K562 (cell line): ENCODE results near the gene COX20. TPM values are rescaled to one million over a fixed set of nuclear protein-coding genes. Genes with fewer than 3 reads are reported as not detected.
A peak's percentile ranks its signal among the peaks of the same experiment; 100 is the strongest.

ENCODE experiments used
- ATAC-seq: fragments of 200-7000 bp; cut with Tn5 transposase; 3 replicates; pipeline ENCODE4 v1.9.1; 2020; ENCODE audit warnings: moderate library complexity
- BruUV-seq: library from RNA; stranded (reverse); fragments of 400-500 nt; replicated peaks from 2 replicates; lab custom pipeline; 2021; lab: Mats Ljungman, UMichigan
- CTCF ChIA-PET: fragments of 300-600 bp; formaldehyde crosslinking; extraction: SDS; loops from one replicate; lab custom pipeline; 2021; ENCODE audit warnings: low intra/inter-chr PET ratio; lab: Yijun Ruan, JAX
- POLR2A ChIA-PET: fragments of 300-600, 350-650 bp; sonication (Branson Sonifier 250); formaldehyde crosslinking; extraction: SDS; loops from one replicate; lab custom pipeline; 2021; ENCODE audit warnings: antibody characterized with exemption, inconsistent platforms; lab: Yijun Ruan, JAX
- DNase-seq, 4 experiments: peaks; one replicate each; pipeline versions ENCODE4 v3.0.0 to v3.0.0-alpha.2; 2011 to 2018; ENCODE audit warnings: low spot score in 3 of 4, mixed read lengths in 3 of 4; ENCODE audit errors: extremely low read depth in 1 of 4
- FAIRE-seq: peaks from 2 replicates; lab custom pipeline; 2011; peaks lifted over from hg19 to GRCh38; lab: Jason Lieb, UNC
- H2AFZ ChIP-seq: 2 replicates; pipeline ENCODE4 v1.6.0; 2011; ENCODE audit warnings: low read depth, low read length, control low read depth, inconsistent platforms
- H3K27ac ChIP-seq: fragments of 200-600 bp; 3 replicates; pipeline ENCODE4 v1.8.0; 2011; ENCODE audit warnings: low read depth, mild to moderate bottlenecking, control low read depth, inconsistent platforms, low read length, moderate library complexity, mixed read lengths; ENCODE audit errors: extremely low read depth
- H3K27me3 ChIP-seq, 2 experiments: fragments of 300-600 bp in 1 of 2; 2 replicates in 1 of 2; 3 replicates in 1 of 2; pipeline versions ENCODE4 v1.6.0 to v1.8.0; 2011; ENCODE audit warnings: inconsistent platforms in 2 of 2, low read length in 2 of 2, mild to moderate bottlenecking in 1 of 2, mixed read lengths in 1 of 2, moderate library complexity in 1 of 2; ENCODE audit not compliant: control insufficient read depth in 2 of 2, insufficient read depth in 2 of 2
- H3K36me3 ChIP-seq: fragments of 300-600 bp; 3 replicates; pipeline ENCODE4 v1.8.0; 2011; ENCODE audit warnings: mild to moderate bottlenecking, low read length, inconsistent platforms; ENCODE audit not compliant: control insufficient read depth, insufficient read depth
- H3K4me1 ChIP-seq, 2 experiments: fragments of 200-600 bp in 1 of 2; replicated peaks in 1 of 2; 2 replicates in 1 of 2; 3 replicates in 1 of 2; pipeline versions ENCODE4 v1.5.1 to v1.8.0; 2011; ENCODE audit warnings: inconsistent platforms in 2 of 2, low read length in 2 of 2, mild to moderate bottlenecking in 1 of 2, mixed read lengths in 1 of 2, moderate library complexity in 1 of 2; ENCODE audit not compliant: control insufficient read depth in 2 of 2, insufficient read depth in 2 of 2
- H3K4me2 ChIP-seq: 2 replicates; pipeline ENCODE4 v1.6.1; 2011; ENCODE audit warnings: low read length, control low read depth, inconsistent platforms, mixed read lengths; ENCODE audit not compliant: insufficient read depth
- H3K4me3 ChIP-seq: fragments of 200-600 bp; sonication (generic), shearing (Covaris generic); 2 replicates; pipeline ENCODE4 v1.5.1; 2016; ENCODE audit warnings: control low read depth, inconsistent platforms
- H3K79me2 ChIP-seq: fragments of 200-600 bp; 3 replicates; pipeline ENCODE4 v1.8.0; 2011; ENCODE audit warnings: low read length, inconsistent platforms; ENCODE audit not compliant: control insufficient read depth, insufficient read depth
- H3K9ac ChIP-seq, 2 experiments: 2 replicates each; pipeline versions ENCODE4 v1.6.0 to v1.6.1; 2011; ENCODE audit warnings: low read depth in 2 of 2, low read length in 2 of 2, control low read depth in 1 of 2, inconsistent platforms in 1 of 2, mild to moderate bottlenecking in 1 of 2, mixed read lengths in 1 of 2; ENCODE audit not compliant: insufficient read depth in 1 of 2
- H3K9me1 ChIP-seq: one replicate; pipeline ENCODE4 v1.6.0; 2011; ENCODE audit warnings: inconsistent platforms, mild to moderate bottlenecking, low read length, moderate library complexity; ENCODE audit not compliant: control insufficient read depth, insufficient read depth
- H3K9me3 ChIP-seq: replicated peaks from 2 replicates; pipeline ENCODE4 v1.5.1; 2011; ENCODE audit warnings: low read depth, low read length, inconsistent platforms; ENCODE audit not compliant: control insufficient read depth, insufficient read depth
- H4K20me1 ChIP-seq: replicated peaks from 2 replicates; pipeline ENCODE4 v1.6.1; 2011; ENCODE audit warnings: low read length, inconsistent platforms, mixed read lengths; ENCODE audit not compliant: control insufficient read depth, insufficient read depth
- ARHGAP35 ChIP-seq: fragments of 450-650 bp; IDR thresholded peaks from 2 replicates; pipeline ENCODE4 v1.6.1; 2018; ENCODE audit not compliant: partially characterized antibody
- CREB1 ChIP-seq, 2 experiments: sonication (generic) in 1 of 2; formaldehyde crosslinking in 1 of 2; IDR thresholded peaks; 2 replicates each; pipeline versions ENCODE4 v1.6.1 to v1.8.0; 2012 to 2022; ENCODE audit warnings: inconsistent platforms in 1 of 2, mild to moderate bottlenecking in 1 of 2, missing genetic modification reagents in 1 of 2, moderate library complexity in 1 of 2
- CUX1 ChIP-seq: fragments of 200-800 bp; sonication (Bioruptor generic); IDR thresholded peaks from 2 replicates; pipeline ENCODE4 v1.6.1; 2016; ENCODE audit warnings: missing genetic modification characterization, missing compliant biosample characterization
- EZH2 ChIP-seq: IDR thresholded peaks from 2 replicates; pipeline ENCODE4 v1.6.1; 2012; ENCODE audit warnings: low read depth, mild to moderate bottlenecking, inconsistent platforms, low read length, borderline replicate concordance
- HDAC1 ChIP-seq, 2 experiments: fragments of 450-650 bp; IDR thresholded peaks; 2 replicates each; pipeline ENCODE4 v1.6.1; 2016 to 2017; ENCODE audit warnings: inconsistent platforms in 1 of 2, mild to moderate bottlenecking in 1 of 2, moderate library complexity in 1 of 2
- NR2F6 ChIP-seq: fragments of 450-650 bp; formaldehyde crosslinking; IDR thresholded peaks from 2 replicates; pipeline ENCODE4 v1.4.0; 2020; ENCODE audit warnings: mild to moderate bottlenecking
- POLR2AphosphoS2 ChIP-seq: IDR thresholded peaks from 2 replicates; pipeline ENCODE4 v1.6.1; 2012; ENCODE audit warnings: low read length, improper control_type of control experiment
- POLR2B ChIP-seq: fragments of 450-650 bp; IDR thresholded peaks from 2 replicates; pipeline ENCODE4 v1.6.1; 2018; ENCODE audit warnings: low read depth; ENCODE audit not compliant: partially characterized antibody
- PRDM10 ChIP-seq: fragments of 450-650 bp; IDR thresholded peaks from 2 replicates; pipeline ENCODE4 v1.6.1; 2018; ENCODE audit not compliant: partially characterized antibody
- PTTG1 ChIP-seq: fragments of 450-650 bp; IDR thresholded peaks from 2 replicates; pipeline ENCODE4 v1.6.1; 2016; ENCODE audit warnings: low read depth, mild to moderate bottlenecking, missing genetic modification characterization, missing compliant biosample characterization
- TEAD1 ChIP-seq, 2 experiments: fragments of 450-650 bp in 1 of 2; sonication (generic) in 1 of 2; formaldehyde crosslinking; IDR thresholded peaks; 2 replicates each; pipeline versions ENCODE4 v1.4.0 to v1.8.0; 2020 to 2022; ENCODE audit warnings: mild to moderate bottlenecking in 2 of 2, missing genetic modification reagents in 1 of 2
- ZBTB17 ChIP-seq: fragments of 450-650 bp; formaldehyde crosslinking; IDR thresholded peaks from 2 replicates; pipeline ENCODE4 v1.4.0; 2020; ENCODE audit warnings: mild to moderate bottlenecking
- WGBS: fragments of 100-300 bp; shearing (Covaris generic); methylation state at CpG from one replicate; pipeline ENCODE4 v1.1.6; 2016; ENCODE audit warnings: low coverage, mixed read lengths; ENCODE audit not compliant: insufficient coverage; ENCODE audit errors: missing lambda C conversion rate; 5-methylcytosine and 5-hydroxymethylcytosine counted together
- in situ Hi-C: fragments of 300-500 bp; cut with MboI; formaldehyde crosslinking; loops from 4 replicates; pipeline ENCODE4 v1.15.0; 2018; ENCODE audit warnings: inconsistent platforms, mixed read lengths
- intact Hi-C: fragments of 100-400 bp; cut with micrococcal nuclease; formaldehyde crosslinking; loops from 2 replicates; pipeline ENCODE4 v1.14.2; 2022
- polyA plus RNA-seq, 8 experiments: library from polyadenylated mRNA; depleted of rRNA in 4 of 8; stranded (reverse) in 5 of 8; unstranded in 3 of 8; fragments of >200 nt; fragmentation: Nextera tagmentation in 2 of 8; fragmentation: Illumina TruSeq in 1 of 8; extraction: Ambion mirVana in 2 of 8; extraction: Trizol in 1 of 8; gene quantifications; 2 replicates each; pipeline versions ENCODE4 v1.2.1 to v1.2.3, GENCODE V29; 2011 to 2014; ENCODE audit warnings: inconsistent platforms in 1 of 8, missing spikeins in 1 of 8
- total RNA-seq, 7 experiments: library from RNA; depleted of rRNA in 6 of 7; stranded (reverse); fragments of >200 nt in 6 of 7; fragmentation: Illumina TruSeq in 2 of 7; extraction: Trizol in 2 of 7; gene quantifications; 2 replicates each; pipeline versions ENCODE4 v1.2.1 to v1.2.3, GENCODE V29; 2011 to 2021; ENCODE audit warnings: low replicate concordance in 1 of 7

The COX20 gene
- total and polyA plus RNA-seq, 9 of the 15 experiments (the other 6 are each of a cell fraction or from before 2014, with no cell fraction given): 41.5 to 192 (median 84.3) TPM

- Histone ChIP-seq H3K27ac (peak overlapping the region; percentile 98), H3K79me2 (peaks cover 71% of the 10 kb centered on the region), H3K9ac (peak overlapping the region; percentile 78 to 97; a peak in 3 of 4 replicates), H3K9me1 (no peaks in the 10 kb centered on the region), H2AFZ (no peak overlapping the region), H3K36me3 (peaks cover 60% of the 10 kb centered on the region), H4K20me1 (peaks cover 17% of the 10 kb centered on the region), H3K9me3 (no peaks in the 10 kb centered on the region), H3K4me2 (peak overlapping the region; percentile 98), H3K4me1 (peaks cover 11 to 18% of the 10 kb centered on the region in 2 experiments; a peak in 4 of 5 replicates), H3K27me3 (no peaks in the 10 kb centered on the region), H3K4me3 (peak overlapping the region; percentile 74)
- no TSS peak for BruUV-seq
- ChIA-PET POLR2A (interaction anchor here (0.8 to 22.4 kb wide), 3 partner anchors 11 to 100 kb away, joined by 4 to 485 read pairs (median 4); partner anchors contain the start of gene HNRNPU), CTCF (no interaction called here)
- peak in 3 of 4 experiments; percentile 27 to 68 (median 47) for DNase-seq
- in situ Hi-C loops: no loop called here
- intact Hi-C loops: loop anchor here (1.0 to 10.0 kb wide), 2 partner anchors 36 to 207 kb away; no protein-coding TSS in a partner anchor
- 9% methylated on average over 5 of the region's 5 CpGs for WGBS
- peak; percentile 8 for ATAC-seq
- peak; percentile 40 for FAIRE-seq
- 0 out of 2 replicates have a peak, but pooled peaks have one; percentile 26 for TF ChIP-seq NR2F6 (CRISPR knock-in tag)
- peak; percentile 40 for TF ChIP-seq POLR2B
- TF ChIP-seq PTTG1: no peak
- TF ChIP-seq HDAC1 (IDR thresholded peaks at IDR 0.05): peak in 1 of 2 experiments; percentile 40; a peak in 1 of 4 replicates
- no peak for TF ChIP-seq CUX1 (CRISPR knock-in tag)
- TF ChIP-seq EZH2: no peak
- TF ChIP-seq CREB1 (IDR thresholded peaks at IDR 0.05): 0 out of 2 replicates have a peak, but pooled peaks have one; percentile 4
- TF ChIP-seq CREB1 (CRISPR knock-in tag; IDR thresholded peaks at IDR 0.05): no peak
- TF ChIP-seq ZBTB17 (CRISPR knock-in tag): no peak
- TF ChIP-seq ARHGAP35: no peak
- peak in 1 of 2 experiments; percentile 40; a peak in 1 of 4 replicates for TF ChIP-seq TEAD1 (CRISPR knock-in tag; IDR thresholded peaks at IDR 0.05)
- TF ChIP-seq PRDM10: peak; percentile 31
- peak; percentile 69; the same call in 1 of the 2 replicates for TF ChIP-seq POLR2AphosphoS2
These were observed 2.3 kb downstream of the COX20 start for GRCh38 chr1:244837597-244838258.
